22Rv1 (cell line): Measurements from ENCODE around the gene ACTG1.

ENCODE experiments used
- H3K27ac ChIP-seq: fragments of 450-650 bp; 2 replicates; pipeline ENCODE4 v1.5.1; 2017
- CTCF ChIP-seq: fragments of 450-650 bp; IDR thresholded peaks from 2 replicates; pipeline ENCODE4 v1.5.1; 2017; ENCODE audit warnings: mild to moderate bottlenecking
- ZFX ChIP-seq: fragments of 450-650 bp; IDR thresholded peaks from 2 replicates; pipeline ENCODE4 v1.6.1; 2017; ENCODE audit warnings: antibody characterized with exemption, borderline replicate concordance

Gene ACTG1

GRCh38 chr17:81512562-81513371 lies at the start of gene ACTG1:
TSS of gene ACTG1 (minus strand) at chr17:81512799. CDS start at chr17:81512354, 445 bp downstream.
- TF ChIP-seq CTCF (no peak), ZFX (no peak)
- peak within 1 kb of the TSS; percentile 100 for H3K27ac ChIP-seq

GRCh38 chr17:81561494-81561885 lies 48.9 kb upstream of the ACTG1 start:
- no peak for TF ChIP-seq ZFX
- TF ChIP-seq CTCF, result no peak
- H3K27ac ChIP-seq, result no peak overlapping the region

- no peak overlapping the region for H3K27ac ChIP-seq
- no peak for TF ChIP-seq ZFX
- TF ChIP-seq CTCF, result no peak
These were observed 46.6 kb upstream of the ACTG1 start for GRCh38 chr17:81558941-81559806.

- H3K27ac ChIP-seq, result no peak overlapping the region
- TF ChIP-seq ZFX, result no peak
- no peak for TF ChIP-seq CTCF
These were observed 45.5 kb upstream of the ACTG1 start for GRCh38 chr17:81558115-81558468.

GRCh38 chr17:81557276-81558114 lies 44.9 kb upstream of the ACTG1 start:
- no peak overlapping the region for H3K27ac ChIP-seq
- TF ChIP-seq ZFX, result no peak

- no peak overlapping the region for H3K27ac ChIP-seq
- no peak for TF ChIP-seq ZFX
- no peak for TF ChIP-seq CTCF
These were observed 44.3 kb upstream of the ACTG1 start for GRCh38 chr17:81556863-81557262.

GRCh38 chr17:81556175-81556691 lies 43.6 kb upstream of the ACTG1 start:
- H3K27ac ChIP-seq, result peak overlapping the region; percentile 90; the same call in 1 of the 2 replicates
- TF ChIP-seq ZFX (no peak), CTCF (no peak)
